ENCODE measurements around the gene GPM6B.
"Not testable (repeated sequence)": the region's sequence is repeated elsewhere in the genome, so short reads cannot be mapped to it uniquely, and the experiment has no call there.

Gene GPM6B

GRCh38 chrX:13724878-13725277 is 92.0 kb downstream of the GPM6B start:
- not testable (repeated sequence) for DNase-seq (ENCODE audit: low read depth)

GRCh38 chrX:13721819-13722519 is 94.9 kb downstream of the GPM6B start:
- no peak for DNase-seq (ENCODE audit: low read depth)

DNA sequence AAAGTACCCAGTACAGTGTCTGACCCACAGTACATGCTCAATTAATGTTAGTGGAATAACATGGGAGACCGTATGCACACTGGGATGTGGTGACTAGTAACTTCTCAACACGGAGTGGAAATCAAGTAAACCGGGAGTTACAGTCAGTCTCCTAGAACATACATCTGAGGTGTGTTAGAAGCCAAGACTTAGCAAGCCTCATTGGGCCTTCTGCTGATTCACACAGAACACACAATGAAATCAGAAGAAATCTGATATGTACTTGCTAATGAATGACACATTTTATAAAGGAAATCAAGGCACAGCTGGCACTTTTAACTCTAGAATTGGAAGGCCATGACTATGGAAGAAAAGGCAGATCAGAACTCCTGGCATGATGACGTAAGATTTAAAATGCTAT is 95.5 kb downstream of the GPM6B start:
- no peak for DNase-seq (ENCODE audit: low read depth)

Measured in ELR (cell line).